Kidney tubule cell (primary cell): Measurements from ENCODE around the gene SPEF2.
"Not testable (repeated sequence)": the region's sequence is repeated elsewhere in the genome, so short reads cannot be mapped to it uniquely, and the experiment has no call there.

Experiments
- DNase-seq: peaks from one replicate; pipeline ENCODE4 v3.0.0-alpha.2; 2018; ENCODE audit warnings: low spot score

The SPEF2 gene

GRCh38 chr5:35651002-35651756 lies 33.5 kb downstream of the SPEF2 start:
- DNase-seq, result peak; percentile 45

GRCh38 chr5:35656721-35657120 lies 39.1 kb downstream of the SPEF2 start:
- no peak for DNase-seq

- DNase-seq, result no peak
Observed at GRCh38 chr5:35657877-35658276, 40.2 kb downstream of the SPEF2 start.

GRCh38 chr5:35659556-35659955 lies 41.9 kb downstream of the SPEF2 start:
- no peak for DNase-seq

- DNase-seq, result no peak
Observed at GRCh38 chr5:35660451-35660850, 42.8 kb downstream of the SPEF2 start.

- no peak for DNase-seq
Observed at GRCh38 chr5:35664584-35664983, 46.9 kb downstream of the SPEF2 start.

GRCh38 chr5:35665096-35665495 lies 47.4 kb downstream of the SPEF2 start:
- DNase-seq, result no peak

- no peak for DNase-seq
Observed at GRCh38 chr5:35668319-35668718, 50.7 kb downstream of the SPEF2 start.

- DNase-seq, result no peak
Observed at GRCh38 chr5:35668794-35669193, 51.1 kb downstream of the SPEF2 start.

- DNase-seq, result no peak
Observed at GRCh38 chr5:35671541-35672295, 54.1 kb downstream of the SPEF2 start.

- DNase-seq, result not testable (repeated sequence)
Observed at GRCh38 chr5:35672296-35672655, 54.6 kb downstream of the SPEF2 start.

GRCh38 chr5:35672995-35673394 lies 55.3 kb downstream of the SPEF2 start:
- DNase-seq, result no peak

- DNase-seq, result no peak
Observed at GRCh38 chr5:35674049-35674448, 56.4 kb downstream of the SPEF2 start.

- no peak for DNase-seq
Observed at GRCh38 chr5:35675392-35675791, 57.7 kb downstream of the SPEF2 start.

- DNase-seq, result no peak
Observed at GRCh38 chr5:35677878-35678277, 60.2 kb downstream of the SPEF2 start.

- DNase-seq, result no peak
Observed at GRCh38 chr5:35678661-35679060, 61.0 kb downstream of the SPEF2 start.

GRCh38 chr5:35679357-35679756 lies 61.7 kb downstream of the SPEF2 start:
- no peak for DNase-seq

GRCh38 chr5:35681911-35682310 lies 64.2 kb downstream of the SPEF2 start:
- no peak for DNase-seq

- DNase-seq, result no peak
Observed at GRCh38 chr5:35683466-35683865, 65.8 kb downstream of the SPEF2 start.

GRCh38 chr5:35685161-35685560 lies 67.5 kb downstream of the SPEF2 start:
- no peak for DNase-seq

- no peak for DNase-seq
Observed at GRCh38 chr5:35687961-35688360, 70.3 kb downstream of the SPEF2 start.

GRCh38 chr5:35694481-35694880 lies 76.8 kb downstream of the SPEF2 start:
- DNase-seq, result no peak

- no peak for DNase-seq
Observed at GRCh38 chr5:35698047-35698808, 80.6 kb downstream of the SPEF2 start.
